CD8-positive, alpha-beta memory T cell (primary cell): Measurements from ENCODE around the gene MX2. TPM values are rescaled to one million over a fixed set of nuclear protein-coding genes. Genes with fewer than 3 reads are reported as not detected.
"Not testable (repeated sequence)": the region's sequence is repeated elsewhere in the genome, so short reads cannot be mapped to it uniquely, and the experiment has no call there.

Experiments
- CTCF ChIA-PET: fragments of 350-600 bp; sonication (Branson Sonifier 250); formaldehyde crosslinking; loops from one replicate; lab custom pipeline; 2021; ENCODE audit warnings: antibody characterized with exemption; lab: Charles Lee
- POLR2A ChIA-PET: fragments of 350-600 bp; sonication (Branson Sonifier 250); formaldehyde crosslinking; loops from one replicate; lab custom pipeline; 2021; ENCODE audit warnings: antibody characterized with exemption; lab: Charles Lee
- DNase-seq, 5 donors: peaks; one replicate each; pipeline versions ENCODE4 v3.0.0 to v3.0.0-alpha.2; 2020 to 2022; ENCODE audit warnings: mixed read lengths in 1 of 5
- H3K27ac ChIP-seq: one replicate; pipeline ENCODE4 v1.7.0; 2013; ENCODE audit warnings: low read depth, mild to moderate bottlenecking, low read length, moderate library complexity
- H3K27me3 ChIP-seq: 2 replicates; pipeline ENCODE4 v1.7.0; 2013; ENCODE audit warnings: low read length, mild to moderate bottlenecking; ENCODE audit not compliant: insufficient read depth, poor library complexity, severe bottlenecking
- H3K36me3 ChIP-seq: 2 replicates; pipeline ENCODE4 v1.7.0; 2013; ENCODE audit warnings: mild to moderate bottlenecking, low read length, moderate library complexity; ENCODE audit not compliant: insufficient read depth
- H3K4me1 ChIP-seq: 2 replicates; pipeline ENCODE4 v1.7.0; 2013; ENCODE audit warnings: mild to moderate bottlenecking, low read length, moderate library complexity; ENCODE audit not compliant: insufficient read depth
- H3K4me3 ChIP-seq: 2 replicates; pipeline ENCODE4 v1.7.0; 2013; ENCODE audit warnings: mild to moderate bottlenecking, low read length
- H3K9me3 ChIP-seq: 2 replicates; pipeline ENCODE4 v1.7.0; 2013; ENCODE audit warnings: mild to moderate bottlenecking, low read length
- H3K27ac Mint-ChIP-seq, 8 donors: one replicate each; pipeline ENCODE4 v1.8.0; 2020 to 2021; ENCODE audit warnings: mixed read lengths in 8 of 8, mild to moderate bottlenecking in 6 of 8, inconsistent platforms in 3 of 8, moderate library complexity in 3 of 8
- H3K27me3 Mint-ChIP-seq, 2 donors: one replicate each; pipeline ENCODE4 v1.8.0; 2020 to 2021; ENCODE audit warnings: mixed read lengths in 2 of 2, mild to moderate bottlenecking in 1 of 2, moderate library complexity in 1 of 2
- H3K36me3 Mint-ChIP-seq, 3 donors: one replicate each; pipeline ENCODE4 v1.8.0; 2020 to 2021; ENCODE audit warnings: mixed read lengths in 3 of 3, inconsistent platforms in 1 of 3, mild to moderate bottlenecking in 1 of 3
- H3K4me1 Mint-ChIP-seq, 3 donors: one replicate each; pipeline ENCODE4 v1.8.0; 2020 to 2021; ENCODE audit warnings: mixed read lengths in 3 of 3, inconsistent platforms in 1 of 3, mild to moderate bottlenecking in 1 of 3
- H3K4me3 Mint-ChIP-seq, 7 donors: one replicate each; pipeline ENCODE4 v1.8.0; 2020 to 2021; ENCODE audit warnings: mixed read lengths in 7 of 7, mild to moderate bottlenecking in 6 of 7, moderate library complexity in 4 of 7, inconsistent platforms in 2 of 7
- H3K9me3 Mint-ChIP-seq, 5 donors: one replicate each; pipeline ENCODE4 v1.8.0; 2020 to 2022; ENCODE audit warnings: mixed read lengths in 5 of 5, mild to moderate bottlenecking in 3 of 5, moderate library complexity in 2 of 5, inconsistent platforms in 1 of 5
- polyA plus RNA-seq: library from polyadenylated mRNA; unstranded; fragments of 300-500 nt; fragmentation: Illumina TruSeq; gene quantifications from one replicate; pipeline ENCODE4 v1.2.3, GENCODE V29; 2021
- total RNA-seq, 2 experiments: library from RNA; stranded (reverse); gene quantifications; one replicate each; pipeline ENCODE4 v1.2.3, GENCODE V29; 2021

Gene MX2
- total and polyA plus RNA-seq, 3 experiments from 2014 or later, result 13.2 to 37.2 (median 17.1) TPM

- Mint-ChIP-seq H3K4me1 (peaks cover 13 to 17% (median 17%) of the 10 kb centered on the region in 3 donors), H3K9me3 (peaks cover 0 to 3% (median under 1%) of the 10 kb centered on the region in 5 donors), H3K4me3 (peak overlapping the region in 4 of 7 donors; percentile 29 to 85 (median 59)), H3K36me3 (peaks cover 0 to under 1% (median 0%) of the 10 kb centered on the region in 3 donors), H3K27ac (peak overlapping the region in 6 of 8 donors; percentile 24 to 96 (median 76)), H3K27me3 (peaks cover 0 to 1% of the 10 kb centered on the region in 2 donors)
- no peak overlapping the region for H3K4me3 ChIP-seq
- POLR2A ChIA-PET, result interaction anchor here (0.6 to 1.6 kb wide), 3 partner anchors 49 to 616 kb away, joined by 3 to 7 read pairs (median 5); no protein-coding TSS in a partner anchor
- no peak overlapping the region for H3K27ac ChIP-seq
- DNase-seq, result no peak
- no peaks in the 10 kb centered on the region for H3K27me3 ChIP-seq
- H3K36me3 ChIP-seq, result no peaks in the 10 kb centered on the region
- H3K4me1 ChIP-seq, result no peaks in the 10 kb centered on the region
- CTCF ChIA-PET, result no interaction called here
- H3K9me3 ChIP-seq, result no peaks in the 10 kb centered on the region
Observed at GRCh38 chr21:41418393-41418792, 56.6 kb downstream of the MX2 start.

DNA sequence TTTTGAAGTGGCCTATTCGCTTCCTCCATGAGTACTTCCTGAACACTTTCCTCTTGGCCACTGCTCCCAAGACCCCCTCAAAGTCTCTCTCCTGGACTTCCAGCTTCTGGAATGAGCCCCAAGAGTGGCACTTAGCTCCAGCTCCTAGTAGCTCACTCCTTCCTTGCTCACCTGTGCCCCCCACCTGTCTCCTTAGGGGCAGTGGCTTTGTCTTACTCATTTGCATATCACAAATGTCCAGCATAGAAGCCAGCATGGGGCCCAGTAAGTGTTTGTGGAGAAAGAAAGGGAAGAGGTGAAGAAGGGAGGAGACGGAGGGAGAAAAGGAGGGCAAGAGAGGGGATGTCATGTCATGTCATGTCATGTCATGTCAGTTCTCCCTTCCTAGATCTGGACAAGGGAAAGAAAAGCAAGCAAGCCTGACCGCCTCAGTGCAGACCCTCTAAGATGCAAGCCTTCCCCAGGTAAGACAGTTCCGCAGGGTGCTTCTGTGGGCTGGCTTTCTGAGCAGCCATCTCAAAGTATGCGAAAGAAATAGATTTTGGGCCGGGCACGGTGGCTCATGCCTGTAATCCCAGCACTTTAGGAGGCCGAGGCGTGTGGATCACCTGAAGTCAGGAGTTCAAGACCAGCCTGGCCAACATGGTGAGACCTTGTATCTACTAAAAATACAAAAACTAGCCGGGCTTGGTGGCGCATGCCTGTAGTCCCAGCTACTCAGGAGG, 57.3 kb downstream of the MX2 start:
- Mint-ChIP-seq H3K4me3 (peak overlapping the region; percentile 83 to 95 (median 90)), H3K27ac (peak overlapping the region in 7 of 8 donors; percentile 48 to 96 (median 76)), H3K36me3 (no peaks in the 10 kb centered on the region), H3K9me3 (peaks cover 0 to 1% (median 0%) of the 10 kb centered on the region in 5 donors), H3K27me3 (no peaks in the 10 kb centered on the region), H3K4me1 (peaks cover 16 to 21% (median 18%) of the 10 kb centered on the region in 3 donors)
- ChIA-PET CTCF (no interaction called here), POLR2A (interaction anchor here (0.6 to 1.6 kb wide), 2 partner anchors 49 to 615 kb away, joined by 3 to 7 read pairs; no protein-coding TSS in a partner anchor)
- H3K27me3 ChIP-seq, result no peaks in the 10 kb centered on the region
- H3K27ac ChIP-seq, result no peak overlapping the region
- no peaks in the 10 kb centered on the region for H3K4me1 ChIP-seq
- DNase-seq, result no peak
- H3K4me3 ChIP-seq, result no peak overlapping the region
- no peaks in the 10 kb centered on the region for H3K36me3 ChIP-seq
- H3K9me3 ChIP-seq, result no peaks in the 10 kb centered on the region

DNA sequence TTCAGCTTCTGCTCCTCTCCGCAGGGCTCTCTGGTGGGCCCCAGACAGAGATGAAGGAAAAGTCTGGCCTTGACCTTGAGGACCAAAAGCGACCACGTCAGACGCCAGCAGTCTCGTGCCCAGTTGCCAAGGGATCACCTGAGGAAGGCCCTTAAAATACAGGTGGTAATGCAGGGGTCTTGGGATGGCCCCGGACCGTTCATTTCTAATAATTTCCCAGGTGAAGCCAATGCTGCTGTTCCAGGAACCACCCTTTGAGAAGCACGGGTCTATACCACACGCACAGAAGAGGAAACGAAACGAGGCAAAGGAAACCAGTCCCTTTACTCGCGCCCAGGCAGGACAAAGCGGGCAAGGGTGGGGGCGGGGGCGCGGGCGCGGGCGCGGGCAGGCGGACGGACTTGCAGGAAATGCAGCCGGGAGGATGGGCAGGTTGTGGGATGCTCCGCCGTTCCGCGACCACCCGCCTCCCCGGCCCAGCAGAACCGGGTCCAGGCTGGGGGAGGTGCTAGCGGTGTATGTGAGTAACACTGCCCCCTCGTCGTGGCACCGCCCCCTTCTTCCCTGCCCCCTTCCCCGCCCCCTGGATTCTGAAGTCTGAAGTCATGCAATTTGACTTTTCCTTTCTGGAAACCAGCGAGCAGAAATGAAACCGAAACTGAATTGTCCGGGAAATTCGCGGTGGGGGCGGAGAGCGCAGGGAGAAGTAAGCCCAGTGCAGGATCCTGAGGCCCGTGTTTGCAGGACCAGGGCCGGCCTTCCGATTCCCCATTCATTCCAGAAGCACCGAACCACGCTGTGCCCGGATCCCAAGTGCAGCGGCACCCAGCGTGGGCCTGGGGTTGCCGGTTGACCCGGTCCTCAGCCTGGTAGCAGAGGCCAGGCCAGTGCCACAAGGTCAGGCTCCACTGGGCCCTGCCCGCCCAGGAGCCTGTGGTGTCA, 58.4 kb downstream of the MX2 start:
- Histone ChIP-seq H3K9me3 (no peaks in the 10 kb centered on the region), H3K36me3 (no peaks in the 10 kb centered on the region), H3K27ac (peak overlapping the region; percentile 57), H3K4me3 (peak overlapping the region; percentile 79), H3K4me1 (no peaks in the 10 kb centered on the region), H3K27me3 (no peaks in the 10 kb centered on the region)
- CTCF ChIA-PET, result no interaction called here
- Mint-ChIP-seq H3K36me3 (no peaks in the 10 kb centered on the region), H3K27me3 (no peaks in the 10 kb centered on the region), H3K4me3 (peak overlapping the region; percentile 83 to 95 (median 90)), H3K4me1 (peaks cover 19 to 27% (median 22%) of the 10 kb centered on the region in 3 donors), H3K27ac (peak overlapping the region; percentile 66 to 96 (median 89)), H3K9me3 (no peaks in the 10 kb centered on the region)
- peak; percentile 26 to 71 (median 41) for DNase-seq
- POLR2A ChIA-PET, result interaction anchor here (1.6 kb wide), 1 partner anchor 50 kb away, joined by 7 read pairs; no protein-coding TSS in a partner anchor

DNA sequence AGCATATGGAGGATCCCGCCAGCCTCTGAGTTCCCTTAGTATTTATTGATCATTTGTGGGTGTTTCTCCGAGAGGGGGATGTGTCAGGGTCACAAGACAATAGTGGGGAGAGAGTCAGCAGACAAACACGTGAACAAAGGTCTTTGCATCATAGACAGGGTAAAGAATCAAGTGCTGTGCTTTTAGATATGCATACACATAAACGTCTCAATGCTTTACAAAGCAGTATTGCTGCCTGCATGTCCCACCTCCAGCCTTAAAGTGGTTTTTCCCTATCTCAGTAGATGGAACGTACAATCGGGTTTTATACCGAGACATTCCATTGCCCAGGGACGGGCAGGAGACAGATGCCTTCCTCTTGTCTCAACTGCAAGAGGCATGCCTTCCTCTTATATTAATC, 59.2 kb downstream of the MX2 start:
- H3K27ac ChIP-seq, H3K9me3 ChIP-seq, H3K36me3 ChIP-seq, H3K27me3 Mint-ChIP-seq, CTCF ChIA-PET, DNase-seq, H3K4me3 ChIP-seq, H3K27me3 ChIP-seq, H3K36me3 Mint-ChIP-seq, POLR2A ChIA-PET, H3K9me3 Mint-ChIP-seq, H3K4me1 ChIP-seq: not testable (repeated sequence)
- H3K4me3 Mint-ChIP-seq, result peak overlapping the region; percentile 83 to 95 (median 90)
- peaks cover 24 to 34% (median 29%) of the 10 kb centered on the region in 3 donors for H3K4me1 Mint-ChIP-seq
- peak overlapping the region; percentile 66 to 93 (median 86) for H3K27ac Mint-ChIP-seq

DNA sequence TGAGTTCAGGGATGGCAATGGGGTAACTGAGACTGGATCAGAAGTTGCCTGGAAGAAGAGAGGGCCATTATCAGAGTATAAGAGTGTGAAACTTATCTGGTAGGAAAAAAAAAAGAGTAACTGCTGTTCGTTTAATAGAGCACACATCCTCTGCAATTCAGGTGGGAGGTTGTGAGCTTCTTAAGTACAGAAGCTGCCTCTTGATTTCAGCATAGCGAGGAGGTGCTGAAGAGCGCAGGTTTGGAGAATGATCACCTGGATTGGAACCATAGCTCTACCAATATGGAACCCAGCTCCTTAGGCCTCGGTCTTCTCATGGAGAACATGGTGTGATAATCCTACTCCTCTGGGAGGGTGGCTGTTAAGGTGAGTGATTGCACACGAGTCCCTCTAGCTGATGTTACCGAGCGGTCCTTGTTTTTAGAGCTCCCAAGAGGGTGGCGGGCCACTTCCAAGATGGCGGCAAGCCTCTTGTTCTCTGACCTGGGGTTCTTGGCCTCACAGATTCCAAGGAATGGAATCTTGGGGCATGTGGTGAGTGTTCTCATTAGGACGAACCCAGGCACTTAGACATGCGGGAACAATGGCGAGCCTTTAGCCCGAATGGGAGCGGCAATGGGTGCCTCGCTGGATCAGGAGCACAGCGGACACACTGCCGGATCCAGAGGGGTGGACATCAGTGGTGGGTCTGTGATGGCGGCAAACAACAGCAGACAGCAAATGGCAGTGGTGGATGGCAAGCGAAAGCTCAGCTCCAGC, 60.9 kb downstream of the MX2 start:
- POLR2A ChIA-PET, result interaction anchor here (1.7 kb wide), 1 partner anchor 61 kb away, joined by 6 read pairs; the partner anchor contains the start of gene MX2
- CTCF ChIA-PET, result no interaction called here

DNA sequence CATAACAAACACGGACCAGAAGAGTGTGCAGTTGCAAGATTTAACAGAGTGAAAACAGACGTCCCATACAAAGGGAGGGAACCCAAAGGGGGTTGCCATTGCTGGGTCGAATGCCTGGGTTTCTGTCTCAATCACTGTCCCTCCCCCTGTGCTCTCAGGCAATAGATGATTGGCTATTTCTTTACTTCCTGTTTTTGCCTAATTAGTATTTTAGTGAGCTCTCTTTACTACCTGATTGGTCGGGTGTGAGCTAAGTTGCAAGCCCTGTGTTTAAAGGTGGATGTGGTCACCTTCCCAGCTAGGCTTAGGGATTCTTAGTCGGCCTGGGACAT, 61.4 kb downstream of the MX2 start:
- peak overlapping the region in 3 of 8 donors; percentile 42 to 60 (median 54) for H3K27ac Mint-ChIP-seq
- CTCF ChIA-PET, H3K27me3 Mint-ChIP-seq, H3K9me3 ChIP-seq, H3K27me3 ChIP-seq, H3K36me3 ChIP-seq, H3K4me3 ChIP-seq, DNase-seq, H3K9me3 Mint-ChIP-seq, H3K27ac ChIP-seq: not testable (repeated sequence)
- H3K4me1 ChIP-seq, result peaks cover 12% of the 10 kb centered on the region
- H3K4me3 Mint-ChIP-seq, result peak overlapping the region in 3 of 7 donors; percentile 26 to 86 (median 59)
- peaks cover 0 to 13% (median 0%) of the 10 kb centered on the region in 3 donors for H3K36me3 Mint-ChIP-seq
- POLR2A ChIA-PET, result interaction anchor here (1.7 kb wide), 1 partner anchor 62 kb away, joined by 6 read pairs; the partner anchor contains the start of gene MX2
- peaks cover 38 to 56% (median 46%) of the 10 kb centered on the region in 3 donors for H3K4me1 Mint-ChIP-seq

More for the DNA sequence above, 60.9 kb downstream of the MX2 start:
- H3K4me3 Mint-ChIP-seq, result peak overlapping the region in 3 of 7 donors; percentile 12 to 86 (median 26)
- H3K36me3 Mint-ChIP-seq, result peaks cover 0 to 9% (median 0%) of the 10 kb centered on the region in 3 donors
- peak overlapping the region in 4 of 8 donors; percentile 32 to 54 (median 48) for H3K27ac Mint-ChIP-seq
- Histone ChIP-seq H3K27ac (no peak overlapping the region), H3K4me3 (no peak overlapping the region), H3K27me3 (no peaks in the 10 kb centered on the region), H3K4me1 (peaks cover 12% of the 10 kb centered on the region), H3K36me3 (no peaks in the 10 kb centered on the region), H3K9me3 (no peaks in the 10 kb centered on the region)
- no peaks in the 10 kb centered on the region for H3K9me3 Mint-ChIP-seq
- no peaks in the 10 kb centered on the region for H3K27me3 Mint-ChIP-seq
- peaks cover 33 to 51% (median 40%) of the 10 kb centered on the region in 3 donors for H3K4me1 Mint-ChIP-seq
- no peak for DNase-seq

DNA sequence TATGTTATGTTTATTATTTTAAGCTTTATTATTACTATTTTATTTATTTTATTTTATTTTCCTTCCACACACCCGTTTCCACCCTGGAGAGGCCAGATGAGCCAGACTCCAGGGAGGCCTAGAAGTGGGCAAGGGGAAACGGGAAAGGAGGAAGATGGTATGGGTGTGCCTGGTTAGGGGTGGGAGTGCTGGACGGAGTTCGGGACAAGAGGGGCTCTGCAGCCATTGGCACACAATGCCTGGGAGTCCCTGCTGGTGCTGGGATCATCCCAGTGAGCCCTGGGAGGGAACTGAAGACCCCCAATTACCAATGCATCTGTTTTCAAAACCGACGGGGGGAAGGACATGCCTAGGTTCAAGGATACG, 63.7 kb downstream of the MX2 start:
- Mint-ChIP-seq H3K9me3 (no peaks in the 10 kb centered on the region), H3K4me3 (peak overlapping the region; percentile 93 to 98 (median 97)), H3K36me3 (peaks cover 0 to 29% (median 3%) of the 10 kb centered on the region in 3 donors), H3K27ac (peak overlapping the region; percentile 92 to 98 (median 96)), H3K27me3 (no peaks in the 10 kb centered on the region), H3K4me1 (peaks cover 37 to 63% (median 48%) of the 10 kb centered on the region in 3 donors)
- no peaks in the 10 kb centered on the region for H3K27me3 ChIP-seq
- DNase-seq, result no peak
- peak overlapping the region; percentile 70 for H3K27ac ChIP-seq
- H3K4me1 ChIP-seq, result peaks cover 12% of the 10 kb centered on the region
- POLR2A ChIA-PET, result interaction anchor here (0.8 to 2.8 kb wide), 5 partner anchors 8 to 143 kb away, joined by 3 to 21 read pairs (median 4); partner anchors contain the start of gene MX2
- CTCF ChIA-PET, result interaction anchor here (0.8 to 1.7 kb wide), 2 partner anchors 45 to 56 kb away, joined by 3 to 4 read pairs; no protein-coding TSS in a partner anchor
- peak overlapping the region; percentile 82 for H3K4me3 ChIP-seq
- H3K9me3 ChIP-seq, result no peaks in the 10 kb centered on the region
- peaks cover 5% of the 10 kb centered on the region for H3K36me3 ChIP-seq
